Measurements from ENCODE around the gene GLYR1.

The GLYR1 gene

DNA sequence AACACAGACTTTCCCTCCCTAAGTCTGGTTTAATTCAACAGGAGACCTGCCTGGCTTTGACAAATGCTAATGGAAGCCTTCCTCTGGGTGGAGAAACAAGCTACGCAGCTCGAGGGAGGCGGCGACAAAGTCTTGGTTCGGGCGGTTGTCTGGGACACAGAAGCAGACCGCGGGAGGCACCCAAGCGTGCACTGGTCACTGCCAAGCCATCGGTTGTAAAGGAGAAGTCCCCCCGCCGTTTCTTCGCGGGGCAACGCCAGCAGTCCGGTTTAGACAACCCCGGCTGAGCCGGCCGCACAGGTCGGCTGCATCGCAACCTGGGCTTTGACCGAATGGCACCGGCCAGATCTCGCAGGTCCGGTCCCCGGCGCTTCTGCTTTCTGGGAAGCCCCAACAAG lies 586 bp downstream of the GLYR1 start:
- no peak for DNase-seq

DNA sequence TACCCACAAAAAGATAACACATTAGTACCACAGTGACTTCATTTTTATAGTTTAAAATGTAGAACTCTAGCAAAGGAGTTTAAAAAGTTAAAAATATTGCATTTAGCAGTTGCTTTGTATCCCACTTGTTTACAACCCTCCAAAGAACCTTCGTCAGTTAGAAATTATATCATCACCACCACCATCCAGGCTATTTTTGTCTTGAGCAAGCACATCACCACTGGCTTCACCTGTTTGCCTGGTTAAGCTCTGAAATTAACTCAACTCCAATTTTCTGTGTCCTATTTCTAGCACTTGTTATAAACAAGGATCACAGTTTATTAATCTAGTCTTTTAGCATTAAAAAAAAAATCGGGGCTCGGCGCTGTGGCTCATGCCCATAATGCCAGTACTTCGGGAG lies 6.1 kb downstream of the GLYR1 start:
- no peak for DNase-seq

DNA sequence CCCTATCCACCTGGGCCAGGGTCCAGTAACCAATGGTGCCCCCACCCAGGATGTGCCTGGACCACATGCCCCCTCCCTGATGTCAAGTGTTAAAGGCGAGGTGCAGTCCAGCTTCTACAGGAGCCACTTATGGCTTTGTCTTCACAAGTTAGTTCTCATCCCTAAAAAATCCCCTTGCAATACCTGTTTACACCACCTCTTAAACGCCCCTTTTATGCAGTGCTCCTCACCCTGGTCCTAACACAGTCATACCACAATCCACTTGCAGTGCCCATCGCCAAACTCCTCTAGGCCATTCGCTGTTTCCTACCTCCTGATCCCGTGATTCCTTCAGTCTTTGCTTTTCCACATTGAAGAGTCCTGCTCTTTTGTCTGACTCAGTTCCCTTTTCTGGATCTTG lies 7.1 kb downstream of the GLYR1 start:
- DNase-seq: no peak

DNA sequence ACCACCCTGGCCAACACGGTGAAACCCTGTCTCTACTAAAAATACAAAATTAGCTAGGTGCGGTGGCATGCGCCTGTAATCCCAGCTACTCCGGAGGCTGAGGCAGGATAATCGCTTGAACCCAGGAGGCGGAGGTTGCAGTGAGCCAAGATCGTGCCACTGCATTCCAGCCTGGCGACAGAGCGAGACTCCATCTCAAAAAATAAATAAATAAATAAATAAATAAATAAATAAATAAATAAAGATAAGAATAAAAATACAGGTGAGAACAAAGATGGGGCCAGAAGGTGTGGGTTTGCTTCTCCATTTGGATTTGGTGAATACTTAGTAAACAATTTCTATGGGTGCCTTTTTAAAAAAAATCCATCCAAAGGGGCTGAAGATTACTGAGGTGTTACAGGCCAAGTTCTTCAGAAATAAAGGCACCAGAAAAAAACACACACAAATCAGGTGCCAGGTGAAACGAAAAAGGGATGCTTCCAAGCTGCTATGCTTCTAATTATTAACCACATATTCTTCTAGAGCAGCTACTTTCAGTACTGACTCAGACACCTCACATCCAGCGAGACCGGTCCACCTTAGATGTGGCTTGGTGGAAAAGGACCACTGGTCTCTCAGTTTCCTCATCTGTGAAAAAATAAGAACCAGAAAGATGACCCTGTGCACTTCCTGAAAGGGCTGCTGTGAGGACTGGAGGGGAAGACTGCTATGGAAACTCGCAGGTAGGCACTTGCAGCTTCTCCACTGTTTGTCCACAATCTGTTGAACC lies 9.2 kb downstream of the GLYR1 start:
- DNase-seq: no peak

DNA sequence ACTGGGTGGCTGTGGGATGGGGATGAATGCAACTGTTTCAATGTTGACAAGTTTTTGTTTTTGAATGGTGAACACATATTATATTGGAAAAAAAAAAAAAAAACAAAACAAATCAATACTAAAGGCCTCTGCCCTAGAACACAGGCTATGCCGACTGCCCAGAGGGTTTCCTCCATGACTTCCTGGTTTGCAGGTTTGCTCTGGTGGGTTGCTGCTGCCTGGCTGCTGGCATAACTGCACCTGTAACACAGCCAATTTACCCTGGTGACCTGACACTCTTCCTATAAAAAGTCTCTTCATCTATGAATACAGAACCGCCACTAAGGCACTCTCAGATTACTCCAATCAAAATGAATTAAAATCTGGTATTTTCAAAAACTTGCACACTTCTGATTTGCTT lies 10.4 kb downstream of the GLYR1 start:
- DNase-seq: no peak

DNA sequence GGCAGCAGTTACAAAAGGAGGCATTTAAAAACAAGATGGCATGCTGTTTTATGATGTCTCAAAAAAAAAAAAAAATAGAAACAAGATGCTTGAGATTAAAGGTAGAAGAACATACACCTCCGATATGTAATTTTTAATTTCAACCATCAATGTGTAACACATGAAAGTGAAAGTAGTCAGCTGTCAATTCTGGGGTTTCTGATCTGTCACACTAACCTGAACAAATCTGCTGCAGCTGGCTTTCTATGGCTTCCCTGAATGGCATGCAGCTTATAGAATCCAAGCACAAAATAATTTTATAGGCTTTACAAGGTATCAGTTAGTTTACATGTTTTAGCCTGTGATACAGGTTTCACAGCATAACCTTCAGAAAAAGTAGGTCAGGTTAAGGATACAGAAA lies 13.5 kb downstream of the GLYR1 start:
- no peak for DNase-seq

DNA sequence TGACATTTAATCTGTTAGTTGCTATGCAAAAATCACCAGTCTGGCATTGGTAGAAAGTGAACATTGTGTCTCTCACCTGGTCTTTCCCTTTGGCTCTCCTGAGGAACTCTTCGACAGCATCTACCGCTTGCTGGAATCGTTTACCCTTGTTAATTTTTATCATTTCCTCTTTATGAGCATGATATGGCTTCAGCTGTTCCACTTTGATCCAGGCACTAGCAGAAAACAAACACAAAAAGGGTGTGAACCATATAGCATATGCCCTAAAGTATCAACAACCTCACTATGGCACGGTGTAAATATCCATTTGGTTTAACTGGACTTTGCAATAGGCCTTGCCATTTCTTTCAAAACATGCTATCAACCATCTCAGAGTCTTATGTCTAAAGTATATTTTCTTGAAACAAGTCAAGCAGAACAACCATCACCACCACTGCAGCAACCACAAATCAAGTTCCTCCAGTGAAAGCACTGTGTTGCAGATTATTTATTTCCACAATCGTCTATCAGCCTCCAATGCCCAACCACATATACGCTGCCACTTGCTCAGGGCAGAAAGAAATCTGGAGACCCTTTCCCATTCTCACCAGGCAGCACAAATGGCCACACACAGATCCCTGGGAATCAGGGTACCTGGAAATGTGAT lies 14.3 kb downstream of the GLYR1 start:
- DNase-seq: no peak

DNA sequence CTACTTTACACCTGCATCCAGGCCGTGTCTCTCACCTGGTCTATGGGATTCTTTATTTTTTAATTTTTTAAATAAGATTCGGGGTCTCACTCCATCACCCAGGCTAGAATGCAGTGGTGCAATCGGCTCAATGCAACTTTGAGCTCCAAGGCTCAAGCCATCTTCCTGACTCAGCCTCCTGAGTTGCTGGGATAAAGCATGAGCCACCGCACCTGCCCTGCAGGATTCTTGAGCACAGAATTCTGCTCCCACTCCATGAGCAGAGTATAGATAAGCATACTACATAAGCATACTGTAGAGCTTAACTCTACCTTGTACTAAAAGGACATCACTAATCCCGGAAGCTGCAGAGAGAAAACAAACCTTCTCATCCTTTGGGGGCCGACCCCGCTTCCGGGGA lies 15.5 kb downstream of the GLYR1 start:
- no peak for DNase-seq

DNA sequence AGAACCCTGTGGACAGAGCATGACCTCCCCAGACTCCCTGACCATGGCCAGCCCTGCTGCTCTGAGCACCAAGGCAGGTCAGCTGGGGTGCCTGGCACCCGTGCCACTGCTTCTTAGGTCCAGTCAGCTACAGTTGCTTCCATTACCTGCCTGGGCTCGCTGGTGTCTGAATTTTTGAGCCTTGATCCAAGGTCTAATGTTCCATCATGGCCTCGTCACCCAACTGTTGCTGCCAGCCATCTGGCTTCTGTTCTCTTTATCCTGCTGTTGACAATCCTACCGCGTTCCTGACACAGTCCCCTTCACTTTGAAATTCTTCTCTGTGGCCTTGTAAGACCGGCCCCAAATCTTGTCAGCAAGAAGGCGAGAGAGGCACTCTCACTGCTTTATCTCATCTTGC lies 16.7 kb downstream of the GLYR1 start:
- DNase-seq: no peak

DNA sequence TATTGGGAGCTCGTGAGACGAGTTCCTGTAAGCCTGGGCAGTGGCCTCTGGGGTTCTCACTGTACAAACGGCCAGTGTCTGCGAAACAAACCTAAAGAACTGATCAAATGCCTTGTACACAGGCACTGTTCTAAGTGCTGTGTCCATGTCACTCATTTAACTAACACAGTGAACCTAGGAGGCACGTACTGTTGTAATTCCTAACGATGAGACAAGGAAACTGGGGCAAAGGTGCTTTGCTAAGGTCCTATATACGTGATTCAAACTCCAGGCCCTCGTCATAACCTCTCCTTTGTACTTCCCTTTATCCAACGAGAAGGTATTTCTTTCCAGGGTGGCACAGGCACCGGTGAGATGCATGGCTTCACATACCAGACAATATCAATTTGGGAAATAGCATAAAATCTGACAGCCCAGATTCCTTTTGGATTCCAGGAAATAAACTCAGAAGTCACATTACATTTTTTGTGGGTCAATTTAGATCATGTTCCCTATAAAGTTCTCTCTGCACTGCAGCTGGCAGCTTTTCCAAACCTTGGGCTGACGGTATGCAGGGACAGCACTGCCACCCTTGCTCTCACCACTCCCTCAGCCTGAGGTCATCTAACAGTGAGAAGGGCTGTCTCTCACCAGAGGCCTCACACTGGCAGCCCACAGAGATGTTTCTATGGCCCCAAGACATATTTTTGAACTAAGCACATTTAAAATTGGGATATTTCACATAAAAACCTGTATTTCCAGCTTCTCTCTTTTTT lies 18.3 kb downstream of the GLYR1 start:
- DNase-seq: no peak

DNA sequence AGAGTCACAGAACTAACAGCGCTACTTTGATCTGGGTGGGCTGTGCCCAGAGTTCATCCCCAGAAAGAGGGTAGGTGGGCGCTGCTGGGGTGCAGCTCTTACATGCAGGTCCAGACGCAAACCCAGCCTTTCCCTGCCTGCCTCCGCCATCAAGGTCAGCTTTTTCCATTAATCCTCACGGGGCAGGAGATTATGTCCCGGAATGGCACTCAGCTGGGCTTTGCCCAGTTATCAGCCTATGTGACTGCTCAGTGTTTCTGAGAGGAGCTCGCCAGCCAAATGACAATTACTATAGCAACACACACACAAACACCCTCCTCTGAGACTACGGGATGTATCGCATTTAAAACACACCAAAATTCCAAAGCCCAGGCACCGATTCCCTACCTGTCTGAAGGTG lies 20.1 kb downstream of the GLYR1 start:
- DNase-seq: no peak

DNA sequence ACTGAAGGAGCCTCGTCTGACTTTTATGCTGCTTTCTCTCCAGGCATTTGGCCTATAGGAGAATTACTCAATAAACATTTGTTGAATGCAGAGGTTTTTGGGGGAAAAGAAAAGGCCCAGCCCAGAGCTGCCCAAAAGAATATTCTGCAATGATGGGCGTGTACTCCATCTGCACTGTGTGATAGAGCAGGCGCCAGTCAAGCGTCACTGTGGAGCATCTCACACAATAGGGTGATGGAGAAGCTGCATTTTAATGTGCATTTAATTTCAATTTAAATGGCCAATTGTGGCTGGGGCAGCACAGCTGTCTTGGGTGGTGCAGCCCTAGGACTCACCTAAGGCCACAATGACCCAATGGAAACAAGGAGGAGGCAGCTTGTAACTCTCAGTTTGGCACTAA lies 20.6 kb downstream of the GLYR1 start:
- DNase-seq: no peak

DNA sequence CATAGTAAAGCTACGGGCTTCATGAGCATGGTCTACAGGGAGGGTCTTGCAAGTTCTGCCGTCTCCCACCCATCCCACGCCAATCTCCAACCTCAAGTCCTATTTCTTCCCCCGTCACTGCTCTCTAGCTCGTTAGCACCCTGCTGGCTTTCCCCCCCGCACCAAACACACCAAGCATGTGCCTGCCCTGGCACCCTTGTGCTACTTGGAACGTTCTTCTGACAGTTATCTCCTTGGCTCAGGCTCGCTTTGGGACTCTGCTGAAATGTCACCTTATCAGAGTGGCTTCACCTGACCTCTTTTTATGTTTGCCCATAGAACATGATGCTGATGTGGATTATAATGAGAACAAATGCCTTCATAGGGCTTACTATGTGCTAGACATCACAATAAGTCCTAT lies 21.9 kb downstream of the GLYR1 start:
- no peak for DNase-seq

DNA sequence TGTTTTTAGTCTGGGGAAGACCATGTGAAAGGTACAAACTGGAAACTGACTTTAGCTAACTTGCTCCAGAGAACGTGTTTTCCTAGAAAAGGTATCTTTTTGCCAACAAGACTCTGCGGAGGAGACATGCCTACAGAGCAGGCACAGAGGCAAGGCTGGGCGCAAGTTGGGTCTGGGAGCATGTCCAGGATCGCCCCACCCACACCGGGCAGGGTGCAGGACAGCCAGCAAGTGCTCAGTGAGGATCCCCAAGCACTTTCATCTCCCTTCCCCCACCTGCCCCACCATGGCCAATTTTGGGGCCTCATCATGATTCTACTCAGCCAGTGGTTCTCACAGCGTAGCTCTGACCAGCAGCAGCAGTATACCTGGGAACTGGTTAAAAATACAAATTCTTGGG lies 26.4 kb downstream of the GLYR1 start:
- no peak for DNase-seq

DNA sequence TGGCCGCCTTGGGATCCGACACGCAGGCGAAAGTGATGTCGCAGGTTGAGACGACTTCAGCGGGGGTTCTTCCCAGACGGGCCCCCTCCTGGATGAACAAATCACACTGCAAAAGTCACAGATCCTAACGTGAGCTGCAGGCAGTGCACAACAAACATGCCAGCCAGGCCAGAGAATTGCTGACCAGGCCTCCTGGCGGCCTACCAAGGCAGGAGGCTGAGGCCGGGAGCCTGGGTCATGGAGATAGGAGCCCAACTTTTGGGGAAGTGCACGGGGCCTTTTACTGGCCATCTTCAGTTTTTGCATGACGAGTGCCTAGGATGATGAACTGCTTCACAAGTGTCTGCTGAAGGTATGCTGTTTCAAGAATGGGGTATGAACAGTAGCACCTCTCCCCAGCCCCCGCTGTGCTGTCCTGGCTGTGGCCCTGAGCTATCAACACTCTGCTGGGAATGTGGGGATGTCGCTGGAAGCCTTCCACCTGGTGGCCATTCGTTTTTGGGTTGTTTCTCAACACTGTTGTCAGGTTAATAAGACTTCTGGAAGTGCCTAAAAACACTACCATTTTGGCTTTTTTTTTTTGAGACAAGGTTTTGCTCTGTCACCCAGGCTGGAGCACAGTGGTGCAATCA lies 32.4 kb downstream of the GLYR1 start:
- no peak for DNase-seq

DNA sequence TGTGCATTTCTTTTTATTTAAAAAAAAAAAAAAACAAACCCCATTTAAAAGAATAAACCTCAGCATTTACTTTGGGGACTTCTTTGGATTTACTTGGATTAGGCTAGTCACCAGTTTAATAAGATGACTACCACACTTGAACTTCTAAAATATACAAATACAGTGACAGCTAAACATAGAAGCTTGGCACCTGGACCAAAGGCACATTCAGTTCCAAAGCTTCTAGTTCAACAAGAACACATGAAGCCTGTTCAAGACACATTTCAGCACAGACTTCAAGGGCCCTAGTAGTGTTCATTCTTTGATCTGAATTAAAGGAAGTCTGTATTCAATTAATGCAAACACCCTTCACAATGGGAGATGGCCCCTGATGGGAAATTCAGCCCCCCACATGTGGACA lies 33.0 kb downstream of the GLYR1 start:
- no peak for DNase-seq

DNA sequence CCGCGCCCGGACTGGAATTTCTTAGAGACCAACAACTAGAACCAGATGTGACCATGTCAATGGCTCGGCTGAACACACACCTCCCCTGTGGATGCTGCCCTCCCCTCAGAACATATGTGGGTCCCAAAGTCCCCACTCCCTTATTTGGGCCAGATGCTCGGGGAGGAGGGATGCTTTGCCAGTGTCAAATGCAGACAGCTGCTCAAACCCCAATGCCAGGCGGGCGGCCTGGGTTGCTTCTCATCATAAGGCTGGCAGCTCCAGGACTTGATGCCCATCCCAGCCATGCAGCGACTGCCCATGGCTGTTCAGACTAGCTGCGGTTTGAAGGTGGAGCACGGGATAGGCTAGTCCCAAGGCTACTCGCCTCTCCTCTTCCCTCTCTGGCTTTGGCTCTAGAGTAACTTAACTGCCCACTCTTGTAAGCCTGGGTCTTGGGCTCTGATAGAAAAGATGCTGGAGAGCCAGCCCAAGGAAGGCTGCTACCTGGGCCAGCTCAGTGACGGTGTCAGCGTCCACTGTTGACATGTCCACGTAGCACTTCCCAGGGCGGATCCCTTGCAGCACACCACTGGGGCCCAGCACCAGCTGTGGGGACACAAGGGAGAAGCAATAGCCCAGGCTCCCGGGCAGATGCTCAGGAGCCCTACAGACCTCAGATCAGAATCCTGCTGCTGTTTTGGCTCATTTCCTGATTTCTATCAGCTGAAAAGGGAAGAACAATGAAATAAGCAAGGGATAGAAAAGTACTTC lies 33.7 kb downstream of the GLYR1 start:
- no peak for DNase-seq

DNA sequence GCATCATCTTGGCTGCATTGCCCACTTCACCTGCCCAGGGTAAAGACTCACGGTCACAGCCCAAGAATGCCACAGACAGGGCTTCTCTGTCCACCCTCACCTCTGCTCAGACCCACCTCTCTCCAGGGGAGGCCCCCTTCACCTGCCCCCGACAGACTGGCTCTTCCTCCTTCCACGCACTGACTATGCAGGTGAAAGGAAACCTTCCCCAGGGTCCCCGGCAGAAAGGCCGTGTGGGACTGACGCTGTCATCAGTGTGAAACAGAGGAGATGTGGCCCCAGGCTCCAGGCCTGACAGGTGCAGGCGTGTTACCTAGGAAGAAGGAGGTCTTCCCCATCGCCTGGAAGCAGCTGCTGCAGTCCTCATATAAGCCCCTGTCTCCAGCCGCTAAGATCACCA lies 35.3 kb downstream of the GLYR1 start:
- no peak for DNase-seq

DNA sequence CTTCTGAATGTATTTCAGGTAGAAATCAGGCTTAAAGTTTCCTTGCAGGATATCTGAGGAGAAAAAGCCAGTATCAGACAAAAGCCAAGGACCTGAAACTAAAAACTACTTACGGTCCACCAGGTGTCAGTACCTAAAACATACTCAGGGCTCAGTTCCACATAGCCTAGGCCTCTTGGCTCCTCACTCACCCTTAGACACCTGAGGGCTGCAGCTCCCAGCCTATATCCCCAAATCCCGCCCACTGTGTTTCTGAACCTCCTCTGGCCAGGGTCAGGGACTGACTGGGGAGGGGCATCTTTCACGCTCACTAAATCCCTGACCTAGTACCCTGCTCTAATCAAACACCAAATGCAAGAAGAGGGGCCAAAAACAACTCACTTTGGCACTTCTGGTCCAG lies 35.8 kb downstream of the GLYR1 start:
- no peak for DNase-seq

DNA sequence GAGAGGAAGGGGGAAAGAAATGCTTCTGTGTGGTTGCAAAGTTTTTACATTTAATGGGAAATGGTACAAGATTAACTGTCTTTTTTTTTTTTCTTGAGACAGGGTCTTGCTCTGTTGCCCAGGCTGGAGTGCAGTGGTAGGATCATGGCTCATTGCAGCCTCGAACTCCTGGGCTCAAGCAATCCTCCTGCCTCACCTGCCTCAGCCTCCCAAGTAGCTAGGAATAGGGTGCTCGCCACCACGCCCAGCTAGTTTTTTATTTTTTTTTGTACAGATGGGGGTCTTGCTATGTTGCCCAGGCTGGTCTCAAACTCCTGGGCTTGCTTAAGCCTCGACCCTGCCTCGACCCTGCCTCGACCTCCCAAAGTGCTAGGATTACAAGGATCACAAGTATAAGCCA lies 40.8 kb downstream of the GLYR1 start:
- DNase-seq: no peak

DNA sequence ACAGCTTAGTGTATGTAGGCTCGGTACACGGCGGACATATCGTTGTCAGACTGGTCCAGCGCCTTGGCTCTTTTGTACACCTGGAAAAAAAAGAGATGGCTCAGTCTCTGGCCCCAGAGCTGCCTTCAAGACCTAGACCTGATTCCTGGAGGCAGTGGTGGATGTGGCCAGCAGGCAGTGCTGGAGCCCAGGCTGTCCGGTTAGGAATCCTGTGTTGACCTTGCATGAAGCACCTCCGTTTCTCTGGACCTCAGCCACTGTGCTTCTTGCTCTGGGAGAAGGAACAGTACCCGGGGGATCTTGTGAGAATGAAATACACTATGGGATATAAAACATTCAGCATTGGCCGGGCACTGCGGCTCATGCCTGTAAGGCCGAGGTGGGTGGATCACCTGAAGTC lies 41.9 kb downstream of the GLYR1 start:
- DNase-seq: no peak

DNA sequence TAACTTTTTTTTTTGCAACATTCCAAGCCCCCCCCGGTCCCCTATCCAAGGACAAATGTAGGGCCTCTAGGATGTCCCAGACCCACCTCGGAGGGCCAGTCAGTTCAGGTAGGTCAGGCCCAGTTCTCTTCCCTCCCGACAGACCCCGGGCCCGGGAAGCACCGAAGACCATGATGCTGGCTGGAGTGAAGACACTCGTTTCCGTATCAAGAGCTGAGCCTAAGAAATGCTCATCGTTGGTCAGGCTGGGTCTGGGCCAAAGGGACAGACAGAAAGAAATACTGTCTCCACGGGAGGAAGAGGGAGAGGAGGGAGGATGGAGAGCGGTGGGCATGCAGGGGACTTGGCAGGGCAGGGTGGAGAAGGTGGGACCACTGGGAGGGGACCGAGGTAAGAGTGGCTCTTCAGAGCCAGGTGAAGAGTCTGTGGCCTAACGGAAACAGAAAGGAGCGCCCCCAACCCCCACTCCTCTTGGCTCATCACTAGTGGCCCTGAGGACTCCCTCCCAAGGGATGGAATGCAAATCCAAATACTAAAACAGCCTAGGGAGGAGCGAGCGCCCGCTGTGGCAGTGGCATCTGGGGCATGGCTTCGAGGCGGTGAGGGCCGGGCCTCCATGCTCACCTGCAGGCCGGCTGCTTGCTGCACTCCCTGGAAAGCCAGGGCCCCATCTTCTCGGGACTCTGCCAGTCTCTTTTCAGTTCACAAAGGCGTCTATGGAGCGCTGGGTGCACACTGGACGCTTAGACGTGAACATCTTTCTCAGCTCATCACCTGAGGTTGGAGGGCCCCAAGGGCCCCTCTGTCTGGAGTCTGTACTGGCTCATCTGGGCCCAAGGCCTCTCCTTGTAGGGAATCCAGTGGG lies 43.0 kb downstream of the GLYR1 start:
- DNase-seq: no peak

Data from retina (tissue), 1 donor.